ENCODE measurements around the gene MAPKBP1.

Gene MAPKBP1

GRCh38 chr15:41773729-41774061 is 589 bp upstream of the MAPKBP1 start:
- H3K9ac ChIP-seq (ENCODE audit: low read depth, low read length): peak overlapping the region; percentile 61
- H3K4me1 ChIP-seq (ENCODE audit: control insufficient read depth, insufficient read depth, low read length): peaks cover 19% of the 10 kb centered on the region
- no peaks in the 10 kb centered on the region for H3K27me3 ChIP-seq (ENCODE audit: control insufficient read depth, insufficient read depth, low read length)
- peak overlapping the region; percentile 86 for H3K4me3 ChIP-seq (ENCODE audit: low read depth, low read length)
- no peaks in the 10 kb centered on the region for H3K9me3 ChIP-seq (ENCODE audit: control insufficient read depth, insufficient read depth, low read length)
- no peaks in the 10 kb centered on the region for H3K36me3 ChIP-seq (ENCODE audit: control insufficient read depth, insufficient read depth, low read length)

- H3K9ac ChIP-seq (ENCODE audit: low read depth, low read length): peak overlapping the region; percentile 84
- H3K4me3 ChIP-seq (ENCODE audit: low read depth, low read length): peak overlapping the region; percentile 86
- no peaks in the 10 kb centered on the region for H3K27me3 ChIP-seq (ENCODE audit: control insufficient read depth, insufficient read depth, low read length)
- no peaks in the 10 kb centered on the region for H3K36me3 ChIP-seq (ENCODE audit: control insufficient read depth, insufficient read depth, low read length)
- peaks cover 19% of the 10 kb centered on the region for H3K4me1 ChIP-seq (ENCODE audit: control insufficient read depth, insufficient read depth, low read length)
- H3K9me3 ChIP-seq (ENCODE audit: control insufficient read depth, insufficient read depth, low read length): no peaks in the 10 kb centered on the region
Observed at GRCh38 chr15:41774882-41775417, 666 bp downstream of the MAPKBP1 start.

DNA sequence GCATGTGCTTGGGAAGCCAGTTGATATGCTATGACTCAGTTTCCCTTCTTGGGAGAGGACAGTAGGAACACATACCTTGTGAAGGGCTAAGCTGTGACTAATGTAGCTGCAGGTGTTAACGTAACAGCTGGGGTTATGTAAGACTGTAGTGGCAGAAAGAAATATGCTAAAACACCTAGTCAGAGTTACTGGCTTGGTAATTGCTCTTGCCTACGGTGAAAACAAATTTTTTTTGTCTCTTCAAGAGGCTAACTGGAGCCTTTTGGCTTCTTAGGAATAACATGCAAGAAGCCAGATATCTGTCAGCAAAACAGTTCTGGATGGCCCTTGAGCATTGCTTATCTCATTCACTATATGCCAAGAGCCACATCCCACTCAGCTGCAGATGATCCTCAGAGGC is 1.4 kb downstream of the MAPKBP1 start:
- no peak overlapping the region for H3K9ac ChIP-seq (ENCODE audit: low read depth, low read length)

DNA sequence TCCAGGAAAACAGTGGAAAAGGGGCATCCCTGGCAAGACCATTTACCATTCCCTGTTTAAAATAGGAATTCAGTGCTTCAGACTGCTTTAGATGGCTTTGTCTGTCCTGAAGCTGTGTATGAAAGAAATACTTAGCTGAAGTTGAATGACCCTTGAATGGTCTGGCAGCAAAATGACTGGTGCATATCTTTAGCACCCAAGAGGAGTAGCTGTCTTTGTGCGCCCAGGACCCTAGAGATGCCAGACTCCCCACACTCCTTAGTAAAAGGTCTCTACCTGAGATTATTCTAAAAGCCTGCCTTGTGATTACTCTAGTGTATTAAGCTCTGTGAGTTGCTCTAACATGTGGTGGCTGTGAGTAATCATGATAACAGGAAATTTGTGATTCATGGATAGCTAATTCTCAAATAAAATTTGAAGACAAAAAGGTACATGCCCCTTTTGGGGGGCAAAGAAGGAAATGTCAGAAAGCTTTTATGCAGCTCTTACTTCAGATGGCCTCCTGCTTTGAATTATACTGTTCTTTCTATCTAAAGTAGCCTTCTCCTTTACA is 3.2 kb downstream of the MAPKBP1 start:
- H3K27me3 ChIP-seq (ENCODE audit: control insufficient read depth, insufficient read depth, low read length): no peaks in the 10 kb centered on the region
- no peak overlapping the region for H3K9ac ChIP-seq (ENCODE audit: low read depth, low read length)
- no peak overlapping the region for H3K4me3 ChIP-seq (ENCODE audit: low read depth, low read length)
- H3K4me1 ChIP-seq (ENCODE audit: control insufficient read depth, insufficient read depth, low read length): peaks cover 22% of the 10 kb centered on the region
- H3K9me3 ChIP-seq (ENCODE audit: control insufficient read depth, insufficient read depth, low read length): no peaks in the 10 kb centered on the region
- H3K36me3 ChIP-seq (ENCODE audit: control insufficient read depth, insufficient read depth, low read length): no peaks in the 10 kb centered on the region

More for the DNA sequence above, 1.4 kb downstream of the MAPKBP1 start:
- Histone ChIP-seq H3K36me3 (ENCODE audit: control insufficient read depth, insufficient read depth, low read length) (no peaks in the 10 kb centered on the region), H3K27me3 (ENCODE audit: control insufficient read depth, insufficient read depth, low read length) (no peaks in the 10 kb centered on the region), H3K4me3 (ENCODE audit: low read depth, low read length) (peak overlapping the region; percentile 86), H3K4me1 (ENCODE audit: control insufficient read depth, insufficient read depth, low read length) (peaks cover 19% of the 10 kb centered on the region), H3K9me3 (ENCODE audit: control insufficient read depth, insufficient read depth, low read length) (no peaks in the 10 kb centered on the region)

GRCh38 chr15:41778521-41778920 is 4.2 kb downstream of the MAPKBP1 start:
- no peak overlapping the region for H3K4me3 ChIP-seq (ENCODE audit: low read depth, low read length)
- no peaks in the 10 kb centered on the region for H3K36me3 ChIP-seq (ENCODE audit: control insufficient read depth, insufficient read depth, low read length)
- H3K9ac ChIP-seq (ENCODE audit: low read depth, low read length): no peak overlapping the region
- peaks cover 15% of the 10 kb centered on the region for H3K4me1 ChIP-seq (ENCODE audit: control insufficient read depth, insufficient read depth, low read length)
- H3K9me3 ChIP-seq (ENCODE audit: control insufficient read depth, insufficient read depth, low read length): no peaks in the 10 kb centered on the region
- no peaks in the 10 kb centered on the region for H3K27me3 ChIP-seq (ENCODE audit: control insufficient read depth, insufficient read depth, low read length)

DNA sequence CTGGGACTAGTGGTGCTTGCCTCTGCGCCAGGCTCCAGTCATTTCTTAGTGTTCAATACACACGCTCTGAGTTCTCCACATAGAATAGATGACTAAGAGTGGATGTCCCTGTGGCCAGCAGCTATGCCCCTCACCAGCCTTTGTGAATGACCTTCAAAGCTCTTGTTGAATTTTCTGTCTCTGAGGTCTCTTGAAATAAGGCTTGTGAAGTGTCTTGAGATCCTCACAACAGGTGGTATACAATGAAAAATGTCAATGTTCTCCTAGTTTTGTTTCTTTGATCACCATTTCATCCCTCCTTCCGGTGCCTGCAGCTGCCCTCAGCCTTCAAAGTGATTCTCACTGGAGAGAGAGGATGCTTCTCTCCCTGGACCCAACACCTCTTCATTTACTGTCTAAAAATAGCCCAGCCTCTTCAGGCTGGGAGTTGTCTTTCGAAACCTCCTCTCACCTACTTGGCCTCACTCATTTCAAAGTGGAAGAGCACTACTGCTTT is 5.4 kb downstream of the MAPKBP1 start:
- Histone ChIP-seq H3K4me1 (ENCODE audit: control insufficient read depth, insufficient read depth, low read length) (peaks cover 14% of the 10 kb centered on the region), H3K9ac (ENCODE audit: low read depth, low read length) (no peak overlapping the region), H3K27me3 (ENCODE audit: control insufficient read depth, insufficient read depth, low read length) (no peaks in the 10 kb centered on the region), H3K36me3 (ENCODE audit: control insufficient read depth, insufficient read depth, low read length) (no peaks in the 10 kb centered on the region), H3K9me3 (ENCODE audit: control insufficient read depth, insufficient read depth, low read length) (no peaks in the 10 kb centered on the region), H3K4me3 (ENCODE audit: low read depth, low read length) (no peak overlapping the region)

- Histone ChIP-seq H3K9ac (ENCODE audit: low read depth, low read length) (no peak overlapping the region), H3K36me3 (ENCODE audit: control insufficient read depth, insufficient read depth, low read length) (no peaks in the 10 kb centered on the region), H3K27me3 (ENCODE audit: control insufficient read depth, insufficient read depth, low read length) (no peaks in the 10 kb centered on the region), H3K9me3 (ENCODE audit: control insufficient read depth, insufficient read depth, low read length) (no peaks in the 10 kb centered on the region), H3K4me3 (ENCODE audit: low read depth, low read length) (no peak overlapping the region), H3K4me1 (ENCODE audit: control insufficient read depth, insufficient read depth, low read length) (peaks cover 13% of the 10 kb centered on the region)
Observed at GRCh38 chr15:41780266-41780665, 6.0 kb downstream of the MAPKBP1 start.

DNA sequence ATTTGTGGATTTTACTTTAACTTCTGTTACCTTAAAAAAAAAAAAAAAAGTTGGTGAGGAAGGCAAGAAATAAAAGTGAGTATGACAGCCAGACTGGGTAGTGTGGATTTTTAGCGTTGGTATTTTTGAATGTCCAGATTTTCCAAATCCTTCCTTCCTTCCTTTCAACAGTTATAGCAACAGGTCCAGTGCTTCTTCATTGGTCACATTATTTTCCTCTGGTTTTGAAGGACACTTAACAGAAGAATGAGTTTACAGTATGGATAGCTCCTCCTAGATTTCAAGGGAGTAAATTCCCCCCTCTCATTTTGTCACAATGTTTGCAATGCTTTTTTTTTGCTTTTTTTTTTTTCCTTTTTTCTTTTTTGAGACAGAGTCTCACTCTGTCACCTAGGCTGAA is 6.4 kb downstream of the MAPKBP1 start:
- Histone ChIP-seq H3K9ac (ENCODE audit: low read depth, low read length) (no peak overlapping the region), H3K27me3 (ENCODE audit: control insufficient read depth, insufficient read depth, low read length) (no peaks in the 10 kb centered on the region), H3K4me3 (ENCODE audit: low read depth, low read length) (no peak overlapping the region), H3K4me1 (ENCODE audit: control insufficient read depth, insufficient read depth, low read length) (peaks cover 8% of the 10 kb centered on the region), H3K9me3 (ENCODE audit: control insufficient read depth, insufficient read depth, low read length) (no peaks in the 10 kb centered on the region), H3K36me3 (ENCODE audit: control insufficient read depth, insufficient read depth, low read length) (no peaks in the 10 kb centered on the region)

DNA sequence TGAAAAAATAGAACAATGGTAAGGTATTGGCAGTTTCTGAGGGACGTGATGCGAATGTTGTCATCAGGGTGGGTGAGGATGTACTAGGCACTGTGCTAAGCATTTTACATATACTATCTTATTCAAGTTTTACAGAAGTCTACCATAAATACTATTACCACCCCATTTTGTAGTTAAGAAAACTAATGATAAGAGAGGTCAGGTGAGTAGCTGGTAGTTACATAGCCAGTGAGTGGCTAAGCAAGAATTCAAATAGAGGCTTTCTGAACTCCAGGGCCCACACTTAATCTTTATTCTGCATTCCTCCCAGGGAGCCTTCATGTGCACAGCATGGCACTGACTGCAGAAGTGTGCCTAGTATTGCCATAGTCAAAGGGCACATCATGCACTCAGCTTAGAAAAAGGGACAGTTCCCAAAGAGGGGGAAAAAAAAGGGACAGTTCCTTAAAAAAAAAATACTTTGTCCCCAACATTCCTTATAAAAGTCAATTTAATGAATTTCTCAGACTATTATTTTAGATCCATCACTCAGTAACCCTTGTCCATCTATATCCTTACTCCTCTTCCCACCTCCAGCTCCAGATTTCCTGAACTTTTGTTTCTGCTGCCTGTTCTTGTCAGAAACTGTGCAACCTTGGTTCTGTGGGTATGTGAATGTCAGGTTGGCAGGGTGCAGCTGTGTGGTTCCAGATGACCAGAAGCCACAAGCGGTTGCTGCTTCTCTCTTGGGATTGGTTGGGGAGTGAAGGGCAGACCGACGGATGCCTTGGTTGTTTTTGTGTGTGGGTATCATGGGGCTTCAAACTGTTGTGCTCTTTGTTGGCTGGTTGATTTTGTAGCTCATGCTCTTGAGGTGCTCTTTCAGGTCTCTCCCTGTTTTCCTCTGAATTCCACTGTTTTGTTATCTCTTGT is 8.3 kb downstream of the MAPKBP1 start:
- H3K4me1 ChIP-seq (ENCODE audit: control insufficient read depth, insufficient read depth, low read length): peaks cover 3% of the 10 kb centered on the region
- H3K27me3 ChIP-seq (ENCODE audit: control insufficient read depth, insufficient read depth, low read length): no peaks in the 10 kb centered on the region
- no peak overlapping the region for H3K4me3 ChIP-seq (ENCODE audit: low read depth, low read length)
- no peaks in the 10 kb centered on the region for H3K9me3 ChIP-seq (ENCODE audit: control insufficient read depth, insufficient read depth, low read length)
- H3K36me3 ChIP-seq (ENCODE audit: control insufficient read depth, insufficient read depth, low read length): no peaks in the 10 kb centered on the region
- no peak overlapping the region for H3K9ac ChIP-seq (ENCODE audit: low read depth, low read length)

- H3K9me3 ChIP-seq (ENCODE audit: control insufficient read depth, insufficient read depth, low read length): no peaks in the 10 kb centered on the region
- no peak overlapping the region for H3K9ac ChIP-seq (ENCODE audit: low read depth, low read length)
- no peaks in the 10 kb centered on the region for H3K36me3 ChIP-seq (ENCODE audit: control insufficient read depth, insufficient read depth, low read length)
- H3K4me1 ChIP-seq (ENCODE audit: control insufficient read depth, insufficient read depth, low read length): peaks cover 3% of the 10 kb centered on the region
- H3K27me3 ChIP-seq (ENCODE audit: control insufficient read depth, insufficient read depth, low read length): no peaks in the 10 kb centered on the region
- no peak overlapping the region for H3K4me3 ChIP-seq (ENCODE audit: low read depth, low read length)
Observed at GRCh38 chr15:41783296-41783695, 9.0 kb downstream of the MAPKBP1 start.

DNA sequence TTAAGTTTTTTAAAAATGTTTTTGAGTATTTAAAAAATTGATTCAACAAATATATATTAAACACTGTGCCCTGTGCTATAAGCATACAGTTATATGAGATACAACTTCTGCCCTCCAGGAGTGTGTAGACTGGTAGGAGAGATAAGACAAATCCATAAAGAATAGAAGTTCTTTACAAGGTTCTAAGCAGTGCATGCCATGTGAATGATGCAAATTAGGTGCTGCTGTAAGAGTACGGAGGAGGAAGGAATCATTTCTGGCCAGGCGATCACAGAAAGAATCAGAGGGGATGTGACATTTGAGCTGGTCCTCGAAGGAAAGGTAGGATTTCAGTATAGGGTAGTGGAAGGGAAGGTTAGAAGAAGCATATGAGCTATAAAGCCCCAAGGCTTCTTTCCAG is 14.0 kb downstream of the MAPKBP1 start:
- Histone ChIP-seq H3K27me3 (ENCODE audit: control insufficient read depth, insufficient read depth, low read length) (no peaks in the 10 kb centered on the region), H3K9me3 (ENCODE audit: control insufficient read depth, insufficient read depth, low read length) (no peaks in the 10 kb centered on the region), H3K9ac (ENCODE audit: low read depth, low read length) (no peak overlapping the region), H3K36me3 (ENCODE audit: control insufficient read depth, insufficient read depth, low read length) (no peaks in the 10 kb centered on the region), H3K4me3 (ENCODE audit: low read depth, low read length) (no peak overlapping the region), H3K4me1 (ENCODE audit: control insufficient read depth, insufficient read depth, low read length) (peaks cover 24% of the 10 kb centered on the region)

DNA sequence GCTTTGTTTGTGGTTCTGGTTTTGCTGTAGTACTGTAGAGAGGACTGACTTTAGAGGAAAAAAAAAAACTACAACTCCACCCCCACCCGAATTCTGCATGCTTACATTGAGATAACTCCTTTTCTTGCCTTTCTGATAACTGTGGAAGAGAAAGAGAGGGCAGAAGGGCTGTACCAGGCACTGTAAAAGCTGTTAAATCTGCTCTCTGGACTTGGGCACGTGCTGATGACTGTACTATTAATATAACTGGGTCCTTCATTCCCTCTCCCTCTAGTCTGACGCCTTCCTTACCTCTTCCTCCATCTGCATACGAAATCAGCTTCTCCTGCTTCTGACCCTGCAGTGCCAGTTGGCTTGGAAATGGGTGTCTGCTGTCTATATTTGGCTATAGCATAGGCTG is 15.0 kb downstream of the MAPKBP1 start:
- Histone ChIP-seq H3K27me3 (ENCODE audit: control insufficient read depth, insufficient read depth, low read length) (no peaks in the 10 kb centered on the region), H3K9ac (ENCODE audit: low read depth, low read length) (no peak overlapping the region), H3K36me3 (ENCODE audit: control insufficient read depth, insufficient read depth, low read length) (no peaks in the 10 kb centered on the region), H3K9me3 (ENCODE audit: control insufficient read depth, insufficient read depth, low read length) (no peaks in the 10 kb centered on the region), H3K4me3 (ENCODE audit: low read depth, low read length) (no peak overlapping the region), H3K4me1 (ENCODE audit: control insufficient read depth, insufficient read depth, low read length) (peaks cover 24% of the 10 kb centered on the region)

Measured in iPS-15b (cell line).